Neural crest cell (in vitro differentiated cells): Measurements from ENCODE around the gene KCNMB4. TPM values are rescaled to one million over a fixed set of nuclear protein-coding genes. Genes with fewer than 3 reads are reported as not detected.
"Not testable (repeated sequence)": the region's sequence is repeated elsewhere in the genome, so short reads cannot be mapped to it uniquely, and the experiment has no call there.

Experiments used
- DNase-seq: peaks from one replicate; pipeline ENCODE4 v3.0.0; 2021; ENCODE audit warnings: low read depth, mixed read lengths, low spot score
- H3K27ac Mint-ChIP-seq: one replicate; pipeline ENCODE4 v1.8.0; 2021; ENCODE audit warnings: mild to moderate bottlenecking, mixed read lengths; ENCODE audit not compliant: unreplicated experiment
- H3K27me3 Mint-ChIP-seq: 2 replicates; pipeline ENCODE4 v1.8.0; 2021; ENCODE audit warnings: low read depth, mild to moderate bottlenecking, mixed read lengths
- H3K36me3 Mint-ChIP-seq: 2 replicates; pipeline ENCODE4 v1.8.0; 2021; ENCODE audit warnings: low read depth, mild to moderate bottlenecking, mixed read lengths
- H3K4me1 Mint-ChIP-seq: 2 replicates; pipeline ENCODE4 v1.8.0; 2021; ENCODE audit warnings: mixed read lengths
- H3K4me3 Mint-ChIP-seq: one replicate; pipeline ENCODE4 v1.8.0; 2021; ENCODE audit warnings: mild to moderate bottlenecking, mixed read lengths
- H3K9me3 Mint-ChIP-seq: 2 replicates; pipeline ENCODE4 v1.8.0; 2021; ENCODE audit warnings: mixed read lengths
- total RNA-seq: library from RNA; stranded (reverse); gene quantifications from 2 replicates; pipeline ENCODE4 v1.2.1, GENCODE V29; 2021
- TF ChIP-seq, protein P1 (sequence below): fragments of 200-600 bp; sonication (generic); conservative IDR thresholded peaks from 2 replicates; pipeline ENCODE4 v1.5.0; 2021; ENCODE audit warnings: antibody characterized with exemption, mild to moderate bottlenecking

KCNMB4 gene
- total RNA-seq, 1 donor from 2014 or later: 6.9 TPM

DNA sequence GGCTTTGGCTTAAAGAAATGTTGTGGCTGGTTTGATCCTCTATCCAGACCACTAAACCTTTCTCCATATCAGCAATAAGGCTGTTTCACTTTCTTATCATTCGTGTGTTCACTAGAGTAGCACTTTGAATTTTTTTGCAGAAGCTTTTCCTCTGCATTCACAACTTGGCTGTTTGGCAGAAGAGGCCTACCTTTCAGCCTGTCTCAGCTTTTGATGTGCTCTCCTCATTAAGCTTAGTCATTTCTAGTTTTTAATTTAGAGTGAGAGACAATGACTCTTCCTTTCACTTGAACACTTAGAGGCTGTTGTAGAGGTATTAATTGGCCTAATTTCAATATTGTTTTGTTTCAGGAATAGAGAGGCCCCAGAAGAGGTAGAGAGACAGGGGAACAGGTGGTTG, 13.8 kb downstream of the KCNMB4 start:
- Mint-ChIP-seq H3K36me3 (peaks cover 26% of the 10 kb centered on the region), H3K4me1 (no peaks in the 10 kb centered on the region), H3K4me3 (no peak overlapping the region), H3K27ac (no peak overlapping the region), H3K9me3 (peaks cover 10% of the 10 kb centered on the region), H3K27me3 (no peaks in the 10 kb centered on the region)
- TF ChIP-seq, protein P1, sequence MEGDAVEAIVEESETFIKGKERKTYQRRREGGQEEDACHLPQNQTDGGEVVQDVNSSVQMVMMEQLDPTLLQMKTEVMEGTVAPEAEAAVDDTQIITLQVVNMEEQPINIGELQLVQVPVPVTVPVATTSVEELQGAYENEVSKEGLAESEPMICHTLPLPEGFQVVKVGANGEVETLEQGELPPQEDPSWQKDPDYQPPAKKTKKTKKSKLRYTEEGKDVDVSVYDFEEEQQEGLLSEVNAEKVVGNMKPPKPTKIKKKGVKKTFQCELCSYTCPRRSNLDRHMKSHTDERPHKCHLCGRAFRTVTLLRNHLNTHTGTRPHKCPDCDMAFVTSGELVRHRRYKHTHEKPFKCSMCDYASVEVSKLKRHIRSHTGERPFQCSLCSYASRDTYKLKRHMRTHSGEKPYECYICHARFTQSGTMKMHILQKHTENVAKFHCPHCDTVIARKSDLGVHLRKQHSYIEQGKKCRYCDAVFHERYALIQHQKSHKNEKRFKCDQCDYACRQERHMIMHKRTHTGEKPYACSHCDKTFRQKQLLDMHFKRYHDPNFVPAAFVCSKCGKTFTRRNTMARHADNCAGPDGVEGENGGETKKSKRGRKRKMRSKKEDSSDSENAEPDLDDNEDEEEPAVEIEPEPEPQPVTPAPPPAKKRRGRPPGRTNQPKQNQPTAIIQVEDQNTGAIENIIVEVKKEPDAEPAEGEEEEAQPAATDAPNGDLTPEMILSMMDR: no peak
- DNase-seq: no peak

DNA sequence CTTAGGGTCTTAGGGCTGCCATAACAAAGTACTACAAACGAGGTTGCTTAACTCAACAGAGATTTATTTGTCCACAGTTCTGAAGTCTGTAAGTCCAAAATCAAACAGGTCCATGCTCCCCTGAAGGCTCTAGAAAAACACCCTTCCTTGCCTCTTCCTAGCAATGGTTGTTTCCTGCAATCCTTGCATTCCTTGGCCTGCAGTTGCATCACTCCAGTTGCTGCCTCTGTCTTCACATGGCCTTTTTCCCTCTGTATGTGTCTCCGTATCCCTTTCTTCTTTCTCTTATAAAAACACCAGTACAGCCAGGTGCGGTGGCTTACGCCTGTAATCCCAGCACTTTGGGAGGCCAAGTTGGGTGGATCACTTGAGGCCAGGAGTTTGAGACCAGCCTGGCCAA, 17.4 kb downstream of the KCNMB4 start:
- no peak for DNase-seq
- H3K9me3 Mint-ChIP-seq: peaks cover 11% of the 10 kb centered on the region
- H3K4me1 Mint-ChIP-seq: peaks cover 8% of the 10 kb centered on the region
- H3K36me3 Mint-ChIP-seq: peaks cover 20% of the 10 kb centered on the region
- H3K27ac Mint-ChIP-seq: no peak overlapping the region
- no peaks in the 10 kb centered on the region for H3K27me3 Mint-ChIP-seq
- H3K4me3 Mint-ChIP-seq: no peak overlapping the region
- TF ChIP-seq, protein P1: no peak

DNA sequence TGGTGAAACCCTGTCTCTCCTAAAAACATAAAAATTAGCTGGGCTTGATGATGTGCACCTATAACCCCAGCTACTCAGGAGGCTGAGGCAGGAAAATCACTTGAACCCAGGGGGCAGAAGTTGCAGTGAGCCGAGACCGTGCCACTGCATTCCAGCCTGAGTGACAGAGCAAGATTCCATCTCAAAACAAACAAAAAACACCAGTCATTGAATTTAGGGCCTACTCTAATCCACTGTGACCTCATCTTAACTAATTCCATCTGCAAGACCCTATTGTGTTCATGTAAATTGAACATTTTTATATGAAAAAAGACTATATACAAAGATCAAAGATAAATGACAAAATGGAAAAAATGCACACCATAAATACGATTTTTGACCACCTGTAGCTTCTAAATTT, 17.8 kb downstream of the KCNMB4 start:
- peaks cover 20% of the 10 kb centered on the region for H3K36me3 Mint-ChIP-seq
- no peak for DNase-seq
- H3K9me3 Mint-ChIP-seq: peaks cover 11% of the 10 kb centered on the region
- H3K4me1 Mint-ChIP-seq: peaks cover 8% of the 10 kb centered on the region
- H3K27me3 Mint-ChIP-seq: no peaks in the 10 kb centered on the region
- TF ChIP-seq, protein P1: no peak
- H3K27ac Mint-ChIP-seq: no peak overlapping the region
- no peak overlapping the region for H3K4me3 Mint-ChIP-seq

DNA sequence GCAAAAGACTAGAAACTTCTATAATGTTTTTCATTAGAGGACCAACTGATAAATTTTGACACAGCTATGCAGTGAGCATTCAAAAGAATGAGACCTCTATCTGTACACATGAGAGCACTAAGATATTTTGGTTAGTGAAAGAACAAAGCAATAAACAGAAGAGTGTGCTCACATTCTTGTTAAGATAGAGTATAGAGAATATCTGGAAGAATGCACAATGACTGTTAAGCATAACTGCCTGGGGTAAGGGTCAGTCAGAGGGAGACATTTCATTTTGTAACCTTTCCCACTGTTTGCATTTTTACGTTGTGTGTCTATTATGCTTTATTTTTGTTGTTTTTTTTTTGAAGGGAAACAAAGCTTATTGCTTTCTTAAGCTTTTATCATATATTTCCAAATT, 20.7 kb downstream of the KCNMB4 start:
- peaks cover 8% of the 10 kb centered on the region for H3K9me3 Mint-ChIP-seq
- no peaks in the 10 kb centered on the region for H3K27me3 Mint-ChIP-seq
- DNase-seq: no peak
- H3K27ac Mint-ChIP-seq: no peak overlapping the region
- peaks cover 8% of the 10 kb centered on the region for H3K4me1 Mint-ChIP-seq
- H3K4me3 Mint-ChIP-seq: no peak overlapping the region
- peaks cover 17% of the 10 kb centered on the region for H3K36me3 Mint-ChIP-seq
- TF ChIP-seq, protein P1: no peak

DNA sequence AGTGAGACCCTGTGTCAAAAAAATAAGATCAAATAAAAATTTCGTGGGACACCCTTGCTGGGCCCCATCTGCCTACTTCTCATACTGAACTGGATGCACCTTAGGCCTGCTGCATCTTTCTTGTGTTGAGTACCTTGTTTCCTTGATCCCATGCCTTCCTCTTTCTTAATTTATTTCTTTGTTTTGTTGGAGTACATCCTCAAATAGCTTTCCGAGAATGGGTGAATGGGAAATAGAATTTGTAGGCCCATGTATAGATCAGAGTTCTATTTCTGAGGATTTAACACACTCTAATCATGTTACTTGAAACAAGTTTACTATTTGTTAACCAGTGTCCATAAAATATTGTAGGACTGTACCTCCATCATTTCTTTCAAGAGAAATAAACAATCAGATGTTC, 23.6 kb downstream of the KCNMB4 start:
- TF ChIP-seq, protein P1: no peak
- peaks cover 8% of the 10 kb centered on the region for H3K4me1 Mint-ChIP-seq
- no peaks in the 10 kb centered on the region for H3K27me3 Mint-ChIP-seq
- H3K27ac Mint-ChIP-seq: no peak overlapping the region
- DNase-seq: no peak
- H3K4me3 Mint-ChIP-seq: no peak overlapping the region
- H3K36me3 Mint-ChIP-seq: peaks cover 15% of the 10 kb centered on the region
- peaks cover 10% of the 10 kb centered on the region for H3K9me3 Mint-ChIP-seq

DNA sequence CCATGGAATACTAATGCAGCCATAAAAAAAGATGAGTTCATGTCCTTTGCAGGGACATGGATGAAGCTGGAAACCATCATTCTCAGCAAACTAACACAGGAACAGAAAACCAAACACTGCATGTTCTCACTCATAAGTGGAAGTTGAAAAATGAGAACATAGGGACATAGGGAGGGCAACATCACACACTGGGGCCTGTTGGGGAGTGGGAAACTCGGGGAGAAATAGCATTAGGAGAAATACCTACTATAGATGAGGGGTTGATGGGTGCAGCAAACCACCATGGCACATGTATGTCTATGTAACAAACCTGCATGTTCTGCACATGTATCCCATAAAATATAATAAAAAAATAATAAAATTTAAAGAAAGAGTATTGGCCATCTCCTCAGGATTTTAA, 26.5 kb downstream of the KCNMB4 start:
- not testable (repeated sequence) for H3K4me3 Mint-ChIP-seq
- peak overlapping the region; percentile 20 for H3K27ac Mint-ChIP-seq

More for the DNA sequence above, 26.5 kb downstream of the KCNMB4 start:
- H3K4me1 Mint-ChIP-seq, H3K27me3 Mint-ChIP-seq, DNase-seq: not testable (repeated sequence)
- H3K9me3 Mint-ChIP-seq: peaks cover 10% of the 10 kb centered on the region
- peaks cover 15% of the 10 kb centered on the region for H3K36me3 Mint-ChIP-seq
